GM19193 (cell line): ENCODE measurements around the gene KRT6A.

Experiments used
- POLR2A ChIP-seq: IDR thresholded peaks from 4 replicates; pipeline ENCODE4 v1.6.1; 2011; ENCODE audit not compliant: insufficient read depth, insufficient read length; ENCODE audit errors: extremely low read depth

Gene KRT6A

GRCh38 chr12:52497975-52498374 is 4.9 kb upstream of the KRT6A start:
- TF ChIP-seq POLR2A, result no peak

GRCh38 chr12:52496590-52497071 is 3.6 kb upstream of the KRT6A start:
- TF ChIP-seq POLR2A, result no peak

GRCh38 chr12:52496054-52496453 is 3.0 kb upstream of the KRT6A start:
- TF ChIP-seq POLR2A, result no peak

GRCh38 chr12:52495389-52495788 is 2.3 kb upstream of the KRT6A start:
- no peak for TF ChIP-seq POLR2A

GRCh38 chr12:52494518-52494917 is 1.5 kb upstream of the KRT6A start:
- no peak for TF ChIP-seq POLR2A

- no peak for TF ChIP-seq POLR2A
These were observed 1.0 kb upstream of the KRT6A start for GRCh38 chr12:52494100-52494499.

- no peak for TF ChIP-seq POLR2A
These were observed 4.3 kb downstream of the KRT6A start for GRCh38 chr12:52488736-52489135.

GRCh38 chr12:52487211-52487610 is 5.8 kb downstream of the KRT6A start:
- TF ChIP-seq POLR2A, result no peak

- TF ChIP-seq POLR2A, result no peak
These were observed 6.6 kb downstream of the KRT6A start for GRCh38 chr12:52486166-52487105.

- no peak for TF ChIP-seq POLR2A
These were observed 13.0 kb downstream of the KRT6A start for GRCh38 chr12:52480073-52480472.

GRCh38 chr12:52477651-52478050 is 15.4 kb downstream of the KRT6A start:
- TF ChIP-seq POLR2A, result no peak

- TF ChIP-seq POLR2A, result no peak
These were observed 18.8 kb downstream of the KRT6A start for GRCh38 chr12:52474212-52474611.

GRCh38 chr12:52473768-52474167 is 19.3 kb downstream of the KRT6A start, which contains the start of gene KRT6C:
TSS of gene KRT6C (minus strand) at chr12:52473805. CDS start at chr12:52473737, 68 bp downstream.
- no peak for TF ChIP-seq POLR2A

- no peak for TF ChIP-seq POLR2A
These were observed 23.2 kb downstream of the KRT6A start for GRCh38 chr12:52469853-52470252.

GRCh38 chr12:52464897-52465296 is 28.2 kb downstream of the KRT6A start:
- no peak for TF ChIP-seq POLR2A

- no peak for TF ChIP-seq POLR2A
These were observed 31.4 kb downstream of the KRT6A start for GRCh38 chr12:52461693-52462092.
